H1 (cell line): ENCODE measurements around the gene KCNK3. TPM values are rescaled to one million over a fixed set of nuclear protein-coding genes. Genes with fewer than 3 reads are reported as not detected.

Experiments used
- CTCF ChIA-PET: fragments of 300-600 bp; sonication (Branson Sonifier 250); formaldehyde crosslinking; loops from one replicate; lab custom pipeline; 2021; ENCODE audit not compliant: partially characterized antibody; lab: Charles Lee
- POLR2A ChIA-PET: fragments of 300-600 bp; sonication (Branson Sonifier 250); formaldehyde crosslinking; loops from one replicate; lab custom pipeline; 2021; ENCODE audit warnings: inconsistent platforms; ENCODE audit not compliant: partially characterized antibody; lab: Charles Lee
- DNase-seq, 2 experiments: peaks; one replicate each; pipeline versions ENCODE4 v3.0.0 to v3.0.0-alpha.2; 2010 to 2022; ENCODE audit warnings: low spot score in 2 of 2, low read depth in 1 of 2, mixed read lengths in 1 of 2
- FAIRE-seq: peaks from 2 replicates; lab custom pipeline; 2011; peaks lifted over from hg19 to GRCh38; lab: Jason Lieb, UNC
- H2AFZ ChIP-seq: 2 replicates; pipeline ENCODE4 v1.8.1; 2012; ENCODE audit warnings: low read length, inconsistent platforms
- H2AK5ac ChIP-seq: 2 replicates; pipeline ENCODE4 v1.6.1; 2013; ENCODE audit warnings: low read depth, low read length
- H2BK120ac ChIP-seq: replicated peaks from 2 replicates; pipeline ENCODE3; 2013; ENCODE audit warnings: low read depth, low read length, inconsistent platforms
- H2BK12ac ChIP-seq: 2 replicates; pipeline ENCODE4 v1.6.1; 2013; ENCODE audit warnings: low read depth, low read length
- H2BK15ac ChIP-seq: 2 replicates; pipeline ENCODE4 v1.6.1; 2013; ENCODE audit warnings: low read length
- H2BK20ac ChIP-seq: 2 replicates; pipeline ENCODE4 v1.6.1; 2013; ENCODE audit warnings: low read length
- H2BK5ac ChIP-seq: 2 replicates; pipeline ENCODE4 v1.6.1; 2013; ENCODE audit warnings: low read depth, low read length
- H3K14ac ChIP-seq: 2 replicates; pipeline ENCODE4 v1.6.1; 2013; ENCODE audit warnings: inconsistent platforms; ENCODE audit not compliant: insufficient read length
- H3K18ac ChIP-seq: 2 replicates; pipeline ENCODE4 v1.6.1; 2013; ENCODE audit warnings: low read length; ENCODE audit errors: extremely low read depth
- H3K23ac ChIP-seq: 2 replicates; pipeline ENCODE4 v1.6.1; 2013; ENCODE audit warnings: inconsistent platforms; ENCODE audit not compliant: insufficient read length
- H3K23me2 ChIP-seq: 2 replicates; pipeline ENCODE4 v1.6.1; 2013; ENCODE audit warnings: low read depth, low read length
- H3K27ac ChIP-seq: 2 replicates; pipeline ENCODE4 v1.6.1; 2011; ENCODE audit warnings: low read depth, low read length, inconsistent platforms
- H3K27me3 ChIP-seq, 4 experiments: replicated peaks in 1 of 4; 1 replicate in 1 of 4; 2 replicates in 3 of 4; pipeline versions ENCODE4 v1.6.1 to v1.8.1; 2011 to 2013; ENCODE audit warnings: low read length in 3 of 4, mild to moderate bottlenecking in 3 of 4, inconsistent platforms in 2 of 4, mixed read lengths in 2 of 4, moderate library complexity in 1 of 4; ENCODE audit not compliant: control insufficient read depth in 3 of 4, insufficient read depth in 3 of 4; ENCODE audit errors: extremely low read depth in 1 of 4
- H3K36me3 ChIP-seq, 4 experiments: 2 replicates each; pipeline versions ENCODE4 v1.6.1 to v1.8.1; 2011 to 2013; ENCODE audit warnings: mild to moderate bottlenecking in 4 of 4, low read length in 3 of 4, moderate library complexity in 2 of 4, control low read depth in 1 of 4, inconsistent platforms in 1 of 4; ENCODE audit not compliant: insufficient read depth in 4 of 4, control insufficient read depth in 2 of 4
- H3K4ac ChIP-seq: replicated peaks from 2 replicates; pipeline ENCODE3; 2013; ENCODE audit warnings: low read length, low read depth, mixed read lengths, inconsistent platforms; ENCODE audit not compliant: insufficient read length
- H3K4me1 ChIP-seq, 4 experiments: replicated peaks in 1 of 4; 1 replicate in 1 of 4; 2 replicates in 3 of 4; pipeline versions ENCODE4 v1.6.1 to v1.8.1; 2011 to 2013; ENCODE audit warnings: low read length in 3 of 4, inconsistent platforms in 2 of 4, mixed read lengths in 1 of 4; ENCODE audit not compliant: insufficient read depth in 4 of 4, control insufficient read depth in 3 of 4
- H3K4me2 ChIP-seq, 2 experiments: 2 replicates each; pipeline versions ENCODE4 v1.6.1 to v1.8.1; 2011 to 2013; ENCODE audit warnings: low read depth in 2 of 2, low read length in 2 of 2, control low read depth in 1 of 2, inconsistent platforms in 1 of 2, mild to moderate bottlenecking in 1 of 2; ENCODE audit not compliant: insufficient read depth in 1 of 2
- H3K4me3 ChIP-seq, 4 experiments: fragments of 200-600, 300-600 bp in 1 of 4; sonication (generic), shearing (Covaris generic), sonication (Bioruptor Twin) in 1 of 4; 2 replicates each; pipeline versions ENCODE4 v1.5.1 to v1.8.1; 2011 to 2016; ENCODE audit warnings: low read length in 4 of 4, low read depth in 3 of 4, control low read depth in 2 of 4, inconsistent platforms in 2 of 4, mild to moderate bottlenecking in 2 of 4, mixed read lengths in 1 of 4, moderate library complexity in 1 of 4; ENCODE audit not compliant: insufficient read depth in 2 of 4; ENCODE audit errors: extremely low read depth in 1 of 4
- H3K56ac ChIP-seq: replicated peaks from 2 replicates; pipeline ENCODE3; 2013; ENCODE audit warnings: low read depth, mild to moderate bottlenecking, mixed read lengths, low read length, inconsistent platforms; ENCODE audit not compliant: insufficient read length
- H3K79me1 ChIP-seq: 2 replicates; pipeline ENCODE4 v1.6.1; 2013; ENCODE audit warnings: low read depth, low read length, control low read depth
- H3K79me2 ChIP-seq, 2 experiments: 2 replicates each; pipeline versions ENCODE4 v1.6.1 to v1.8.1; 2012 to 2013; ENCODE audit warnings: low read length in 2 of 2, mild to moderate bottlenecking in 2 of 2, inconsistent platforms in 1 of 2; ENCODE audit not compliant: insufficient read depth in 2 of 2, control insufficient read depth in 1 of 2
- H3K9ac ChIP-seq, 4 experiments: replicated peaks in 1 of 4; 1 replicate in 1 of 4; 2 replicates in 3 of 4; pipeline versions ENCODE4 v1.6.1 to v1.8.1; 2011 to 2013; ENCODE audit warnings: low read depth in 3 of 4, low read length in 3 of 4, control low read depth in 2 of 4, mild to moderate bottlenecking in 2 of 4, moderate library complexity in 2 of 4, inconsistent platforms in 1 of 4; ENCODE audit errors: extremely low read depth in 1 of 4
- H3K9me3 ChIP-seq, 2 experiments: 2 replicates each; pipeline versions ENCODE4 v1.6.1 to v1.8.1; 2012 to 2013; ENCODE audit warnings: mild to moderate bottlenecking in 2 of 2, moderate library complexity in 2 of 2, control low read depth in 1 of 2, inconsistent platforms in 1 of 2, low read depth in 1 of 2, low read length in 1 of 2, mixed read lengths in 1 of 2; ENCODE audit not compliant: insufficient read depth in 2 of 2
- H4K20me1 ChIP-seq, 2 experiments: replicated peaks in 1 of 2; 2 replicates each; pipeline versions ENCODE3 to v1.8.1; 2011 to 2013; ENCODE audit warnings: inconsistent platforms in 2 of 2, low read length in 2 of 2, mild to moderate bottlenecking in 1 of 2; ENCODE audit not compliant: insufficient read depth in 2 of 2, control insufficient read depth in 1 of 2
- H4K5ac ChIP-seq: 2 replicates; pipeline ENCODE4 v1.6.1; 2013; ENCODE audit warnings: low read length, low read depth, mixed read lengths, inconsistent platforms; ENCODE audit not compliant: insufficient read length
- H4K8ac ChIP-seq: 2 replicates; pipeline ENCODE4 v1.8.0; 2013; ENCODE audit warnings: mild to moderate bottlenecking, moderate library complexity, low read length, inconsistent platforms; ENCODE audit not compliant: insufficient read depth; ENCODE audit errors: extremely low read depth
- H4K91ac ChIP-seq: replicated peaks from 2 replicates; pipeline ENCODE3; 2013; ENCODE audit warnings: low read length, mixed read lengths, inconsistent platforms; ENCODE audit not compliant: insufficient read length
- CREB1 ChIP-seq: IDR thresholded peaks from 2 replicates; pipeline ENCODE4 v1.6.1; 2012; ENCODE audit warnings: inconsistent platforms
- GTF2F1 ChIP-seq: IDR thresholded peaks from 2 replicates; pipeline ENCODE4 v1.6.1; 2012; ENCODE audit warnings: low read depth, low read length, improper control_type of control experiment, borderline replicate concordance
- POU5F1 ChIP-seq: IDR thresholded peaks from 2 replicates; pipeline ENCODE4 v1.6.1; 2011; ENCODE audit warnings: low read depth, mild to moderate bottlenecking, low read length, moderate library complexity
- RXRA ChIP-seq: IDR thresholded peaks from 2 replicates; pipeline ENCODE4 v1.6.1; 2011; ENCODE audit warnings: low read depth, mild to moderate bottlenecking, low read length, moderate library complexity; ENCODE audit not compliant: insufficient read depth
- SUZ12 ChIP-seq: fragments of 200-600 bp; sonication (generic); IDR thresholded peaks from 2 replicates; pipeline ENCODE4 v1.6.1; 2012; ENCODE audit warnings: mild to moderate bottlenecking, inconsistent platforms, low read length, moderate library complexity, mixed read lengths
- TAF1 ChIP-seq: IDR thresholded peaks from 2 replicates; pipeline ENCODE4 v1.6.1; 2011; ENCODE audit warnings: mild to moderate bottlenecking, low read depth, low read length
- YY1 ChIP-seq: IDR thresholded peaks from 2 replicates; pipeline ENCODE4 v1.6.1; 2011; ENCODE audit warnings: low read depth, mild to moderate bottlenecking, low read length
- WGBS, 2 experiments: shearing (Covaris generic) in 1 of 2; methylation state at CpG; one replicate each; pipeline versions ENCODE4 v1.1.6 to v1.1.7; 2013 to 2015; ENCODE audit warnings: low lambda C conversion rate in 2 of 2, mixed read lengths in 2 of 2, inconsistent platforms in 1 of 2, low coverage in 1 of 2, missing lambda C conversion rate in 1 of 2; ENCODE audit not compliant: insufficient replicate concordance in 2 of 2, insufficient coverage in 1 of 2, insufficient read length in 1 of 2; ENCODE audit errors: extremely low coverage in 1 of 2, missing lambda C conversion rate in 1 of 2; 5-methylcytosine and 5-hydroxymethylcytosine counted together
- polyA plus RNA-seq, 7 experiments: library from polyadenylated mRNA; depleted of rRNA in 3 of 7; stranded (reverse) in 5 of 7; unstranded in 2 of 7; fragments of >200 nt in 5 of 7; fragments of 200-250 nt in 2 of 7; gene quantifications; 1 replicate in 5 of 7; 2 replicates in 1 of 7; 4 replicates in 1 of 7; pipeline versions ENCODE4 v1.2.1 to v1.2.3, GENCODE V29; 2011 to 2013; ENCODE audit warnings: missing spikeins in 2 of 7, mixed read lengths in 2 of 7
- total RNA-seq: library from RNA; stranded (reverse); fragmentation: NEBNext Ultra II Directional; extraction: Animal tissue kit (Norgen Biotek cat#: 25700); gene quantifications from 2 replicates; pipeline ENCODE4 v1.2.1, GENCODE V29; 2021
- TF ChIP-seq, protein P1 (sequence below): IDR thresholded peaks from 2 replicates; pipeline ENCODE4 v1.6.1; 2012; ENCODE audit warnings: inconsistent platforms
- TF ChIP-seq, protein P2 (sequence below): IDR thresholded peaks from 2 replicates; pipeline ENCODE4 v1.6.1; 2011; ENCODE audit warnings: low read length, improper control_type of control experiment
- TF ChIP-seq, protein P3 (sequence below): IDR thresholded peaks from 2 replicates; pipeline ENCODE4 v1.6.1; 2012; ENCODE audit warnings: low read length, inconsistent platforms

KCNK3 gene
- total and polyA plus RNA-seq, 2 of the 8 experiments (the other 6 are each of a cell fraction or from before 2014, with no cell fraction given), result 0.29 to 0.30 TPM

DNA sequence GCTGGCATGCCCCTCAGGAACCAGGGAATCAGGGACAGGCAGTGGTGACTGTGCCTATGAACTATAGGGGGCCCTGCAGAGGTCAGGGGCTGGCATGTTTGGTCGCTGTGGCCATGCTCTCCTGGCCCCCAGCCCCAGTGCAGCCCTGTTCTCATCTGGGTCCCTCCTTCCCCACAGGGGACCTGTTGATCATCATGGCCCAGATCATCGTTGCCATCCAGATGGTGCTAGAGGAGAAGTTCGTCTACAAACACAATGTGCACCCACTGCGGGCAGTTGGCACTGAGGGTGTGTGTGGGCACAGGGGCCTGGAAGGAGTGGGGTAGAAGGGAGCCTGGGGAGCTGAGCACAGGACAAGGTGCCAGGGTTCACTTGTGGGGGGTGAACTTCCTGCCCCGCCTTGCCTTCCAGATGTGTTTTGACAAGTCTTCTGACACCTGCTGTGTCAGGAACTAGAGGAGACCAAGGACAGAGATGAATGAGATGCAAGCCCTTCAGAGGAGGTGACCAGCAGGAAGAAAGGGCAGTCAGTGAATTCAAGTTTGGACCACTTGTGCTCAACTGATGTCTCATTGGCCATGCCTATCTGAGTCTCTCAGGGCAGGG lies 83.8 kb downstream of the KCNK3 start:
- H3K27me3 ChIP-seq, result no peaks in the 10 kb centered on the region
- H3K56ac ChIP-seq, result no peak overlapping the region
- DNase-seq (no peak), FAIRE-seq (no peak)
- no peaks in the 10 kb centered on the region for H3K9me3 ChIP-seq
- 83% methylated on average over 5 of the region's 5 CpGs; no CpG with 5 or more reads in 1 of the 2 experiments for WGBS, 2 experiments
- ChIA-PET POLR2A (no interaction called here), CTCF (interaction anchor here (0.7 to 1.1 kb wide), 2 partner anchors 10 to 69 kb away, joined by 3 read pairs; no protein-coding TSS in a partner anchor)
- H3K79me2 ChIP-seq, result no peaks in the 10 kb centered on the region
- H2AK5ac ChIP-seq, result no peak overlapping the region
- no peak overlapping the region for H3K9ac ChIP-seq
- H3K4me3 ChIP-seq, result no peak overlapping the region
- no peak overlapping the region for H4K5ac ChIP-seq
- no peaks in the 10 kb centered on the region for H3K23me2 ChIP-seq
- H2AFZ ChIP-seq, result no peak overlapping the region
- H3K79me1 ChIP-seq, result peaks cover 2% of the 10 kb centered on the region; the same call in 1 of the 2 replicates
- H3K27ac ChIP-seq, result no peak overlapping the region
- H3K4me1 ChIP-seq, result no peaks in the 10 kb centered on the region
- peaks cover 0 to 3% of the 10 kb centered on the region in 2 experiments for H4K20me1 ChIP-seq
- H3K18ac ChIP-seq, result no peak overlapping the region
- no peak overlapping the region for H3K14ac ChIP-seq
- no peak overlapping the region for H3K4me2 ChIP-seq
- no peak overlapping the region for H2BK20ac ChIP-seq
- H3K4ac ChIP-seq, result no peak overlapping the region
- H3K23ac ChIP-seq, result no peak overlapping the region
- no peak overlapping the region for H2BK12ac ChIP-seq
- H3K36me3 ChIP-seq, result peaks cover 5 to 7% (median 6%) of the 10 kb centered on the region in 4 experiments; a peak in 4 of 8 replicates
- H2BK120ac ChIP-seq, result no peak overlapping the region
- H4K8ac ChIP-seq, result peak overlapping the region; percentile 35; the same call in 1 of the 2 replicates
- H2BK15ac ChIP-seq, result no peak overlapping the region
- no peak overlapping the region; the same call in 1 of the 2 replicates for H2BK5ac ChIP-seq
- H4K91ac ChIP-seq, result no peak overlapping the region
- TF ChIP-seq, protein P1, sequence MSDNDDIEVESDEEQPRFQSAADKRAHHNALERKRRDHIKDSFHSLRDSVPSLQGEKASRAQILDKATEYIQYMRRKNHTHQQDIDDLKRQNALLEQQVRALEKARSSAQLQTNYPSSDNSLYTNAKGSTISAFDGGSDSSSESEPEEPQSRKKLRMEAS, result no peak
- TF ChIP-seq, protein P2, sequence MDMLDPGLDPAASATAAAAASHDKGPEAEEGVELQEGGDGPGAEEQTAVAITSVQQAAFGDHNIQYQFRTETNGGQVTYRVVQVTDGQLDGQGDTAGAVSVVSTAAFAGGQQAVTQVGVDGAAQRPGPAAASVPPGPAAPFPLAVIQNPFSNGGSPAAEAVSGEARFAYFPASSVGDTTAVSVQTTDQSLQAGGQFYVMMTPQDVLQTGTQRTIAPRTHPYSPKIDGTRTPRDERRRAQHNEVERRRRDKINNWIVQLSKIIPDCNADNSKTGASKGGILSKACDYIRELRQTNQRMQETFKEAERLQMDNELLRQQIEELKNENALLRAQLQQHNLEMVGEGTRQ, result no peak
- TF ChIP-seq CREB1 (no peak), POU5F1 (no peak), SUZ12 (no peak), YY1 (no peak), RXRA (no peak), GTF2F1 (no peak), TAF1 (no peak)
- TF ChIP-seq, protein P3, sequence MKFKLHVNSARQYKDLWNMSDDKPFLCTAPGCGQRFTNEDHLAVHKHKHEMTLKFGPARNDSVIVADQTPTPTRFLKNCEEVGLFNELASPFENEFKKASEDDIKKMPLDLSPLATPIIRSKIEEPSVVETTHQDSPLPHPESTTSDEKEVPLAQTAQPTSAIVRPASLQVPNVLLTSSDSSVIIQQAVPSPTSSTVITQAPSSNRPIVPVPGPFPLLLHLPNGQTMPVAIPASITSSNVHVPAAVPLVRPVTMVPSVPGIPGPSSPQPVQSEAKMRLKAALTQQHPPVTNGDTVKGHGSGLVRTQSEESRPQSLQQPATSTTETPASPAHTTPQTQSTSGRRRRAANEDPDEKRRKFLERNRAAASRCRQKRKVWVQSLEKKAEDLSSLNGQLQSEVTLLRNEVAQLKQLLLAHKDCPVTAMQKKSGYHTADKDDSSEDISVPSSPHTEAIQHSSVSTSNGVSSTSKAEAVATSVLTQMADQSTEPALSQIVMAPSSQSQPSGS, result no peak
